Activated CD8-positive, alpha-beta memory T cell treated with anti-CD3 and anti-CD28 coated beads, Interleukin-2, amount 10 ng/mL, durations not matched to agents 7 days and 5 days (primary cell): Measurements from ENCODE around the gene TLR10. TPM values are rescaled to one million over a fixed set of nuclear protein-coding genes. Genes with fewer than 3 reads are reported as not detected.

Source experiments
- ATAC-seq: fragments of 150-1000 bp; cut with Tn5 transposase; one replicate; pipeline ENCODE4 v1.10.0; 2021; ENCODE audit warnings: moderate library complexity
- CTCF ChIA-PET: fragments of 350-600 bp; sonication (Branson Sonifier 250); formaldehyde crosslinking; loops from one replicate; lab custom pipeline; 2021; ENCODE audit warnings: antibody characterized with exemption; lab: Charles Lee
- DNase-seq: peaks from one replicate; pipeline ENCODE4 v3.0.0-alpha.2; 2020
- H3K27ac Mint-ChIP-seq: one replicate; pipeline ENCODE4 v1.8.0; 2021; ENCODE audit warnings: mild to moderate bottlenecking, mixed read lengths
- H3K27me3 Mint-ChIP-seq: one replicate; pipeline ENCODE4 v1.8.0; 2021; ENCODE audit warnings: mixed read lengths
- H3K36me3 Mint-ChIP-seq: one replicate; pipeline ENCODE4 v1.8.0; 2021; ENCODE audit warnings: mild to moderate bottlenecking, mixed read lengths
- H3K4me1 Mint-ChIP-seq: one replicate; pipeline ENCODE4 v1.8.0; 2021; ENCODE audit warnings: mixed read lengths
- H3K4me3 Mint-ChIP-seq: one replicate; pipeline ENCODE4 v1.8.0; 2021; ENCODE audit warnings: mild to moderate bottlenecking, moderate library complexity, mixed read lengths
- H3K9me3 Mint-ChIP-seq: one replicate; pipeline ENCODE4 v1.8.0; 2022; ENCODE audit warnings: low read depth, mixed read lengths
- total RNA-seq, 2 experiments: library from RNA; stranded (reverse); gene quantifications; one replicate each; pipeline ENCODE4 v1.2.3, GENCODE V29; 2021

Gene TLR10
- total RNA-seq, 2 experiments from 2014 or later, result 0.09 TPM; not detected in 1

- peak; percentile 35 for ATAC-seq
- CTCF ChIA-PET, result no interaction called here
- DNase-seq, result no peak
- Mint-ChIP-seq H3K4me3 (no peak overlapping the region), H3K27ac (no peak overlapping the region), H3K4me1 (peaks cover 13% of the 10 kb centered on the region), H3K36me3 (peaks cover 7% of the 10 kb centered on the region), H3K9me3 (peaks cover 4% of the 10 kb centered on the region), H3K27me3 (peaks cover 13% of the 10 kb centered on the region)
Observed at GRCh38 chr4:38752941-38753806, 29.6 kb downstream of the TLR10 start.

GRCh38 chr4:38752372-38752940 lies 30.3 kb downstream of the TLR10 start:
- Mint-ChIP-seq H3K4me3 (no peak overlapping the region), H3K27me3 (peaks cover 13% of the 10 kb centered on the region), H3K4me1 (peaks cover 13% of the 10 kb centered on the region), H3K27ac (peak overlapping the region; percentile 33), H3K36me3 (peaks cover 9% of the 10 kb centered on the region), H3K9me3 (peaks cover 6% of the 10 kb centered on the region)
- peak; percentile 87 for ATAC-seq
- no peak for DNase-seq
- CTCF ChIA-PET, result no interaction called here

GRCh38 chr4:38751341-38752010 lies 31.3 kb downstream of the TLR10 start:
- no peak for DNase-seq
- H3K27ac Mint-ChIP-seq, result no peak overlapping the region
- H3K4me3 Mint-ChIP-seq, result no peak overlapping the region
- CTCF ChIA-PET, result no interaction called here
- peaks cover 16% of the 10 kb centered on the region for H3K36me3 Mint-ChIP-seq
- H3K4me1 Mint-ChIP-seq, result peaks cover 13% of the 10 kb centered on the region
- H3K27me3 Mint-ChIP-seq, result peaks cover 11% of the 10 kb centered on the region
- ATAC-seq, result no peak
- H3K9me3 Mint-ChIP-seq, result peaks cover 12% of the 10 kb centered on the region

GRCh38 chr4:38749336-38749735 lies 33.5 kb downstream of the TLR10 start:
- H3K4me3 Mint-ChIP-seq, result no peak overlapping the region
- DNase-seq (no peak), ATAC-seq (no peak)
- peaks cover 16% of the 10 kb centered on the region for H3K36me3 Mint-ChIP-seq
- CTCF ChIA-PET, result interaction anchor here (2.1 kb wide), 1 partner anchor 10 kb away, joined by 6 read pairs; no protein-coding TSS in a partner anchor
- peaks cover 13% of the 10 kb centered on the region for H3K4me1 Mint-ChIP-seq
- H3K27ac Mint-ChIP-seq, result no peak overlapping the region
- peaks cover 8% of the 10 kb centered on the region for H3K27me3 Mint-ChIP-seq
- H3K9me3 Mint-ChIP-seq, result peaks cover 12% of the 10 kb centered on the region

- Mint-ChIP-seq H3K27ac (no peak overlapping the region), H3K4me3 (no peak overlapping the region), H3K36me3 (peaks cover 16% of the 10 kb centered on the region), H3K9me3 (peaks cover 12% of the 10 kb centered on the region), H3K4me1 (peaks cover 15% of the 10 kb centered on the region), H3K27me3 (peaks cover 13% of the 10 kb centered on the region)
- DNase-seq (no peak), ATAC-seq (no peak)
- CTCF ChIA-PET, result interaction anchor here (1.3 kb wide), 1 partner anchor 12 kb away, joined by 4 read pairs; no protein-coding TSS in a partner anchor
Observed at GRCh38 chr4:38747629-38748028, 35.2 kb downstream of the TLR10 start.

- Mint-ChIP-seq H3K4me3 (no peak overlapping the region), H3K4me1 (peaks cover 3% of the 10 kb centered on the region), H3K9me3 (peaks cover 12% of the 10 kb centered on the region), H3K27ac (no peak overlapping the region), H3K27me3 (peaks cover 15% of the 10 kb centered on the region), H3K36me3 (peaks cover 16% of the 10 kb centered on the region)
- CTCF ChIA-PET, result interaction anchor here (1.2 to 1.5 kb wide), 2 partner anchors 13 to 15 kb away, joined by 3 read pairs; no protein-coding TSS in a partner anchor
- ATAC-seq, result no peak
- DNase-seq, result no peak
Observed at GRCh38 chr4:38745881-38746280, 36.9 kb downstream of the TLR10 start.

GRCh38 chr4:38743866-38744265 lies 38.9 kb downstream of the TLR10 start:
- peaks cover 3% of the 10 kb centered on the region for H3K4me1 Mint-ChIP-seq
- H3K27ac Mint-ChIP-seq, result no peak overlapping the region
- ATAC-seq, result no peak
- H3K4me3 Mint-ChIP-seq, result no peak overlapping the region
- no peak for DNase-seq
- peaks cover 12% of the 10 kb centered on the region for H3K9me3 Mint-ChIP-seq
- peaks cover 13% of the 10 kb centered on the region for H3K36me3 Mint-ChIP-seq
- CTCF ChIA-PET, result interaction anchor here (0.8 to 1.6 kb wide), 3 partner anchors 13 to 564 kb away, joined by 3 to 4 read pairs (median 3); no protein-coding TSS in a partner anchor
- peaks cover 15% of the 10 kb centered on the region for H3K27me3 Mint-ChIP-seq

GRCh38 chr4:38740303-38740702 lies 42.5 kb downstream of the TLR10 start:
- DNase-seq, result no peak
- H3K27ac Mint-ChIP-seq, result no peak overlapping the region
- CTCF ChIA-PET, result interaction anchor here (0.7 kb wide), 1 partner anchor 8 kb away, joined by 3 read pairs; no protein-coding TSS in a partner anchor
- H3K4me1 Mint-ChIP-seq, result peaks cover 3% of the 10 kb centered on the region
- no peak overlapping the region for H3K4me3 Mint-ChIP-seq
- H3K36me3 Mint-ChIP-seq, result no peaks in the 10 kb centered on the region
- no peaks in the 10 kb centered on the region for H3K9me3 Mint-ChIP-seq
- peaks cover 26% of the 10 kb centered on the region for H3K27me3 Mint-ChIP-seq
- no peak for ATAC-seq

- H3K4me1 Mint-ChIP-seq, result peaks cover 3% of the 10 kb centered on the region
- ATAC-seq, result no peak
- H3K27me3 Mint-ChIP-seq, result peaks cover 32% of the 10 kb centered on the region
- H3K27ac Mint-ChIP-seq, result no peak overlapping the region
- peaks cover 4% of the 10 kb centered on the region for H3K9me3 Mint-ChIP-seq
- H3K4me3 Mint-ChIP-seq, result no peak overlapping the region
- H3K36me3 Mint-ChIP-seq, result no peaks in the 10 kb centered on the region
- DNase-seq, result no peak
- CTCF ChIA-PET, result no interaction called here
Observed at GRCh38 chr4:38738940-38739803, 43.6 kb downstream of the TLR10 start.

GRCh38 chr4:38735870-38736269 lies 46.9 kb downstream of the TLR10 start:
- H3K4me1 Mint-ChIP-seq, result peaks cover 6% of the 10 kb centered on the region
- H3K36me3 Mint-ChIP-seq, result peaks cover 10% of the 10 kb centered on the region
- no peak overlapping the region for H3K27ac Mint-ChIP-seq

GRCh38 chr4:38734911-38735310 lies 47.9 kb downstream of the TLR10 start:
- H3K36me3 Mint-ChIP-seq, result peaks cover 10% of the 10 kb centered on the region
- peaks cover 18% of the 10 kb centered on the region for H3K9me3 Mint-ChIP-seq
- CTCF ChIA-PET, result interaction anchor here (0.8 to 1.1 kb wide), 2 partner anchors 24 to 48 kb away, joined by 3 read pairs; partner anchors contain the start of gene TLR10
- peaks cover 10% of the 10 kb centered on the region for H3K4me1 Mint-ChIP-seq
- ATAC-seq (no peak), DNase-seq (no peak)
- no peak overlapping the region for H3K27ac Mint-ChIP-seq
- no peak overlapping the region for H3K4me3 Mint-ChIP-seq
- peaks cover 27% of the 10 kb centered on the region for H3K27me3 Mint-ChIP-seq

More at GRCh38 chr4:38735870-38736269, 46.9 kb downstream of the TLR10 start:
- peaks cover 18% of the 10 kb centered on the region for H3K9me3 Mint-ChIP-seq
- CTCF ChIA-PET, result interaction anchor here (0.8 kb wide), 1 partner anchor 23 kb away, joined by 3 read pairs; no protein-coding TSS in a partner anchor
- ATAC-seq (no peak), DNase-seq (no peak)
- H3K4me3 Mint-ChIP-seq, result no peak overlapping the region
- peaks cover 22% of the 10 kb centered on the region for H3K27me3 Mint-ChIP-seq

GRCh38 chr4:38734446-38734845 lies 48.3 kb downstream of the TLR10 start:
- Mint-ChIP-seq H3K9me3 (peaks cover 18% of the 10 kb centered on the region), H3K4me1 (peaks cover 10% of the 10 kb centered on the region), H3K36me3 (peaks cover 10% of the 10 kb centered on the region), H3K27ac (peak overlapping the region; percentile 32), H3K27me3 (peaks cover 28% of the 10 kb centered on the region), H3K4me3 (no peak overlapping the region)
- CTCF ChIA-PET, result interaction anchor here (1.1 kb wide), 1 partner anchor 48 kb away, joined by 3 read pairs; the partner anchor contains the start of gene TLR10
- DNase-seq, result no peak
- no peak for ATAC-seq
